Tibial nerve (tissue), 4 donors: ENCODE data around the gene BOLA2B. TPM values are rescaled to one million over a fixed set of nuclear protein-coding genes. Genes with fewer than 3 reads are reported as not detected.

ENCODE experiments used
- DNase-seq, 2 donors: peaks; one replicate each; pipeline ENCODE4 v3.0.0-alpha.2; 2019; ENCODE audit warnings: low spot score in 2 of 2
- H3K27ac ChIP-seq, 4 donors: fragments of 200-600 bp; sonication (generic) in 3 of 4; one replicate each; pipeline ENCODE4 v1.5.1; 2017 to 2019; ENCODE audit warnings: mild to moderate bottlenecking in 1 of 4
- H3K27me3 ChIP-seq, 2 donors: fragments of 200-600 bp; sonication (generic) in 1 of 2; one replicate each; pipeline versions ENCODE4 v1.5.1 to v1.6.0; 2017 to 2019
- H3K36me3 ChIP-seq, 3 donors: fragments of 200-600 bp; sonication (generic); one replicate each; pipeline ENCODE4 v1.5.1; 2018 to 2019
- H3K4me1 ChIP-seq, 4 donors: fragments of 200-600 bp; sonication (generic) in 3 of 4; one replicate each; pipeline ENCODE4 v1.5.1; 2017 to 2019
- H3K4me3 ChIP-seq, 4 donors: fragments of 200-600 bp; sonication (generic) in 3 of 4; one replicate each; pipeline ENCODE4 v1.5.1; 2017 to 2019; ENCODE audit warnings: mild to moderate bottlenecking in 1 of 4, moderate library complexity in 1 of 4
- H3K9me3 ChIP-seq, 4 donors: fragments of 200-600 bp; sonication (generic) in 3 of 4; one replicate each; pipeline ENCODE4 v1.5.1; 2017 to 2019
- EP300 ChIP-seq, 2 donors: sonication (generic); formaldehyde crosslinking; IDR thresholded peaks; one replicate each; pipeline ENCODE4 v1.6.1; 2017; ENCODE audit warnings: antibody characterized with exemption in 2 of 2, mild to moderate bottlenecking in 1 of 2
- POLR2A ChIP-seq, 2 donors: fragments of 450-650 bp; IDR thresholded peaks; one replicate each; pipeline ENCODE4 v1.6.1; 2017; ENCODE audit warnings: antibody characterized with exemption in 2 of 2, mild to moderate bottlenecking in 2 of 2, moderate library complexity in 2 of 2
- WGBS, 2 donors: methylation state at CpG; one replicate each; pipeline ENCODE4 v1.1.5; 2018; 5-methylcytosine and 5-hydroxymethylcytosine counted together
- total RNA-seq, 4 donors: library from RNA; depleted of rRNA; stranded (reverse); fragments of >200 nt; gene quantifications; one replicate each; pipeline ENCODE4 v1.1.0, GENCODE V29; 2016
- TF ChIP-seq, protein P1 (sequence below), 5 experiments: fragments of 200-600 bp in 3 of 5; fragments of 450-650 bp in 2 of 5; sonication (generic) in 3 of 5; IDR thresholded peaks; one replicate each; pipeline ENCODE4 v1.5.1; 2016 to 2019; ENCODE audit warnings: antibody characterized with exemption in 5 of 5, mild to moderate bottlenecking in 3 of 5, moderate library complexity in 2 of 5

BOLA2B gene
- total RNA-seq, 4 donors from 2014 or later: 218 to 491 (median 322) TPM

DNA sequence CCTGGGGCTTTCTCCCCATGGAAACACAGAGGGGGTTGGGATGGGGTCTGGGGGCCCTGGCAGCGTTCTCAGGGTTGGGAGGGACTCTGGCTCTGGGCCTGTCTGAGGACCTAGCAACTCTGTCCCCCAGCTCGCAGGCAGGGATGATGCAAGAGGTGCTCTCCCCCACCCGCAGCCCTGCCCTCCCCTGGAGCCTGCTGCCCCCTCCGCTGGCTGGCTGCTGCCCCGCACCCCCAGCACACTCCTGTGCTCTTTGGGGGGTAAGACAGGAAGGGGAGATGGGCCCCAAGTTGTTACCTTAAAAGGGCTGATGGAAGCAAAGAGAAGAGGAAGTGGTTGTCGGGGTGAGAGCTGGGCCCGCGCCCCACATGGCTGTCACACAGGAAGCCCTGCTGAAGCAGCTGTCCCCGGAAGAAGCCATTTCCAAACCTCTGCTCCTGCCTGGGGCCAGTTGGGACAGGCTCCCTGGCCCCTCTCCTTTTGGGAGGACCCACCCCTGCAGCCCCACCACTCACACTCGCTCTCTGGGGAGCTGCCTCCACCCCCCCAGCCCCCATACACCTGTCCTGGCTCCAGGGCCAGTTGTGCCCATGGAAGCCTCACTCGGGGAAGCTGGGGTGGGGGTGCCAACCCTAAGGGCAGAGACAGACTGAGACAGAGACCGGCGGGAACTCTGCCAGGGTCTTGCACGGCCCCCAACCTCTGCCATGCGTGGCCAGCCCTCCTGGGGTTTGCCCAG lies 7.6 kb downstream of the BOLA2B start:
- Histone ChIP-seq H3K36me3 (peaks cover 0 to 6% (median 0%) of the 10 kb centered on the region in 3 donors), H3K4me3 (peak overlapping the region in 2 of 4 donors; percentile 67 to 68), H3K27ac (peak overlapping the region in 3 of 4 donors; percentile 9 to 82 (median 50)), H3K4me1 (peaks cover 0 to 31% (median 11%) of the 10 kb centered on the region in 4 donors), H3K27me3 (no peaks in the 10 kb centered on the region), H3K9me3 (no peaks in the 10 kb centered on the region)
- WGBS, 2 donors: 71 to 73% methylated on average over 5 to 12 of the region's 15 CpGs
- no peak for DNase-seq
- TF ChIP-seq, protein P1, sequence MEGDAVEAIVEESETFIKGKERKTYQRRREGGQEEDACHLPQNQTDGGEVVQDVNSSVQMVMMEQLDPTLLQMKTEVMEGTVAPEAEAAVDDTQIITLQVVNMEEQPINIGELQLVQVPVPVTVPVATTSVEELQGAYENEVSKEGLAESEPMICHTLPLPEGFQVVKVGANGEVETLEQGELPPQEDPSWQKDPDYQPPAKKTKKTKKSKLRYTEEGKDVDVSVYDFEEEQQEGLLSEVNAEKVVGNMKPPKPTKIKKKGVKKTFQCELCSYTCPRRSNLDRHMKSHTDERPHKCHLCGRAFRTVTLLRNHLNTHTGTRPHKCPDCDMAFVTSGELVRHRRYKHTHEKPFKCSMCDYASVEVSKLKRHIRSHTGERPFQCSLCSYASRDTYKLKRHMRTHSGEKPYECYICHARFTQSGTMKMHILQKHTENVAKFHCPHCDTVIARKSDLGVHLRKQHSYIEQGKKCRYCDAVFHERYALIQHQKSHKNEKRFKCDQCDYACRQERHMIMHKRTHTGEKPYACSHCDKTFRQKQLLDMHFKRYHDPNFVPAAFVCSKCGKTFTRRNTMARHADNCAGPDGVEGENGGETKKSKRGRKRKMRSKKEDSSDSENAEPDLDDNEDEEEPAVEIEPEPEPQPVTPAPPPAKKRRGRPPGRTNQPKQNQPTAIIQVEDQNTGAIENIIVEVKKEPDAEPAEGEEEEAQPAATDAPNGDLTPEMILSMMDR (IDR thresholded peaks at IDR 0.05): no peak
- TF ChIP-seq EP300 (IDR thresholded peaks at IDR 0.05) (peak in 1 of 2 donors; percentile 17), POLR2A (IDR thresholded peaks at IDR 0.05) (no peak)

GRCh38 chr16:30184891-30185682 lies 8.4 kb downstream of the BOLA2B start:
- Histone ChIP-seq H3K4me1 (peaks cover 0 to 31% (median 11%) of the 10 kb centered on the region in 4 donors), H3K27me3 (no peaks in the 10 kb centered on the region), H3K9me3 (no peaks in the 10 kb centered on the region), H3K36me3 (peaks cover 0 to 6% (median 0%) of the 10 kb centered on the region in 3 donors), H3K27ac (peak overlapping the region in 3 of 4 donors; percentile 25 to 82 (median 50)), H3K4me3 (peak overlapping the region; percentile 25 to 68 (median 50))
- DNase-seq: no peak
- WGBS, 2 donors: 74 to 78% methylated on average over 12 to 13 of the region's 13 CpGs
- TF ChIP-seq POLR2A (IDR thresholded peaks at IDR 0.05): no peak
- no peak for TF ChIP-seq EP300 (IDR thresholded peaks at IDR 0.05)
- TF ChIP-seq, protein P1 (IDR thresholded peaks at IDR 0.05): no peak

DNA sequence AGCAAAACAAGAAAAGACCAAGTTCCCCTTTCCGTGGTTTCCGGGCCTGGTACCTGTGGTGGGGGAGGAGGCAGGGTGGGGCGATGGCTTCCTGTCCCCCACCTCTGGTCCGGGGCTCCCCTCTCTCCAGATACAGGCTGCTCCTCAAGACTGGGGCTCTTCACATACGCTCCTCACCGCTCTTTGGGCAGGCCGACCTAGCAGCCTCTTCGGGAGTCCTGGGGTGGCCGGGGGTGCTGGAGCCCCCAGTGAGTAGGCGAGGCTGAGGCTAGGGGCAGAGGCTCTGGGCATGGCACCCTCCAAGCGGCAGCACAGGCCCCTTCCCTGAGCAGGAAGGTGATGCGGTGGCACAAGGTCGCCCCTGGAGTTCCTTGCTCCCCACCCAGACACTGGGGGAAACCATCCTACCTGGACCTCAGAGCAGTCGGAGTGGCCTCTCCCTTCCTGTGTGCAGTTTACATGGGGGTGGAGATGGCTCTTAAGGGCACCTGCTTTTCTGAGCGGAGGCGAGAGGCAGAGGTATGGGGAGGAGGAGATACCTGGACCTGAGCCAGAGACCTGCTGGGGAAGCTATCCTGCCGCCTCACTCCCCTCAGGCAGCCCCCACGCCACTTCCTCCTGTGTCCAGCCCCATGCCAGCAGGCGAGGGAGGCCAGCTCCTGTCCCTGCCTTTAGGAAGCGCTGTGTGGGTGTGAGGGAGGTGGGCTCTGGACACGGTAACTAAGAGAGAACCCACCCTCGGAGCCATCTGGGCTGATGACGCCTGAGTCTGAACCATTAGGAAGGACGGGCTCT lies 9.2 kb downstream of the BOLA2B start:
- TF ChIP-seq, protein P1 (IDR thresholded peaks at IDR 0.05): no peak
- TF ChIP-seq EP300 (IDR thresholded peaks at IDR 0.05): no peak
- TF ChIP-seq POLR2A (IDR thresholded peaks at IDR 0.05): no peak
- peak overlapping the region; percentile 25 to 68 (median 50) for H3K4me3 ChIP-seq
- DNase-seq: no peak
- 28 to 48% methylated on average over 17 to 18 of the region's 24 CpGs for WGBS, 2 donors
- no peaks in the 10 kb centered on the region for H3K9me3 ChIP-seq
- peaks cover 0 to 31% (median 11%) of the 10 kb centered on the region in 4 donors for H3K4me1 ChIP-seq
- peaks cover 0 to 6% (median 0%) of the 10 kb centered on the region in 3 donors for H3K36me3 ChIP-seq
- H3K27me3 ChIP-seq: no peaks in the 10 kb centered on the region
- H3K27ac ChIP-seq: peak overlapping the region in 2 of 4 donors; percentile 25 to 82

DNA sequence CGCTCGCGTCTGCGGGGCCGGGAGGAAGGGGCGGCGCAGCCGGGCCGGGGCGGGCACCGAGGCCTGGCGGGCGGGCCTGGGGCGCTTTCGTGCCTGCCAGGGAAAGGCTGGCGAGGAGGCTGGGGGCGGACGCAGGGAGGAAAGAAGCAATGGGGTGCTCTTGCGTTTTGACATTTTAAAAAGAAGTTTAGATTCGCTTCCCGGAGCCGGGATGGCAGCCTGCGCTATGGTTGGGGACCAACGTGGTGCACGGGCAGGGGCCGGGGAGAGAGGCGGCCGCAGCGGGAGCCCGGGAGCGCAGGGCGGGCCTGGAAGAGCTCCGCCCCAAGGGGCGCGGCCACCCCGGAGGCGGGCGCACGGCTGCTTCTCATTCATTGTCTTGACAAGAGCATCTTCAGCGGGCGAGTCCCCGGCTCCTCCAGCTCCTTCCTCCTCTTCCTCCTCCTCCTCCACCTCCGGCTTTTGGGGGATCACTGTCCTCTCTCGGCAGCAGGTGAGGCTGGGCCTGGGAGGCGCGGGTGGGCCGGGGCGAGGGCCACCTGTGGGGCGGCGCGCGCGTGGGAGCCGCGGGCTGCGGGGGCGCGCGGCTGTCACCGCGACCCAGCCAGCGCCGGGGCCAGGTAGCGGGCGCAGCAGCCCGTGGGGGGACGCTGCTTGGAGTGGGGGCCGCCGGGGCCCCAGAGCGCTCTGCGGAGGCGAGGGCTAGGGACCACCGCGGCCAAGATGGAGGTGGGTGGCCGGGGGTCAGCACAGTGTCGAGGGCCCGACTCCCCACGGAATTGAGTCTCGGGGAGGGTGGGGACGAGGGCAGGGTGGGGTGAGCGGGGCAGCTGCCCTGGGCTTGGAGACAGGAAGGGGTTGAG lies 10.0 kb downstream of the BOLA2B start, which contains the start of gene CORO1A:
TSS of gene CORO1A (plus strand) at position 370 of the 863 bp plus-strand sequence. CDS start 1,608 bp downstream, outside the sequence.
- Histone ChIP-seq H3K4me1 (peaks cover 0 to 31% (median 11%) of the 10 kb centered on the region in 4 donors), H3K27ac (peak within 1 kb of the TSS in 3 of 4 donors; percentile 76 to 86 (median 82)), H3K27me3 (no peaks in the 10 kb centered on the region), H3K4me3 (peak within 1 kb of the TSS; percentile 34 to 68 (median 61)), H3K9me3 (no peaks in the 10 kb centered on the region), H3K36me3 (peaks cover 0 to 6% (median 0%) of the 10 kb centered on the region in 3 donors)
- WGBS, 2 donors: 1% methylated on average over 42 to 78 of the region's 81 CpGs
- DNase-seq: peak; percentile 77
- peak in 1 of 2 donors; percentile 50 for TF ChIP-seq EP300 (IDR thresholded peaks at IDR 0.05)
- TF ChIP-seq, protein P1 (IDR thresholded peaks at IDR 0.05): no peak
- TF ChIP-seq POLR2A (IDR thresholded peaks at IDR 0.05): peak in 1 of 2 donors; percentile 50
